GM19025 (cell line): ENCODE results near the gene BLOC1S4.

ENCODE experiments used
- ATAC-seq: cut with Tn5 transposase; IDR thresholded peaks from one replicate; pipeline ENCODE4 v1.9.1; 2021; ENCODE audit warnings: mild to moderate bottlenecking, low read depth, moderate library complexity; ENCODE audit not compliant: unreplicated experiment

The BLOC1S4 gene

DNA sequence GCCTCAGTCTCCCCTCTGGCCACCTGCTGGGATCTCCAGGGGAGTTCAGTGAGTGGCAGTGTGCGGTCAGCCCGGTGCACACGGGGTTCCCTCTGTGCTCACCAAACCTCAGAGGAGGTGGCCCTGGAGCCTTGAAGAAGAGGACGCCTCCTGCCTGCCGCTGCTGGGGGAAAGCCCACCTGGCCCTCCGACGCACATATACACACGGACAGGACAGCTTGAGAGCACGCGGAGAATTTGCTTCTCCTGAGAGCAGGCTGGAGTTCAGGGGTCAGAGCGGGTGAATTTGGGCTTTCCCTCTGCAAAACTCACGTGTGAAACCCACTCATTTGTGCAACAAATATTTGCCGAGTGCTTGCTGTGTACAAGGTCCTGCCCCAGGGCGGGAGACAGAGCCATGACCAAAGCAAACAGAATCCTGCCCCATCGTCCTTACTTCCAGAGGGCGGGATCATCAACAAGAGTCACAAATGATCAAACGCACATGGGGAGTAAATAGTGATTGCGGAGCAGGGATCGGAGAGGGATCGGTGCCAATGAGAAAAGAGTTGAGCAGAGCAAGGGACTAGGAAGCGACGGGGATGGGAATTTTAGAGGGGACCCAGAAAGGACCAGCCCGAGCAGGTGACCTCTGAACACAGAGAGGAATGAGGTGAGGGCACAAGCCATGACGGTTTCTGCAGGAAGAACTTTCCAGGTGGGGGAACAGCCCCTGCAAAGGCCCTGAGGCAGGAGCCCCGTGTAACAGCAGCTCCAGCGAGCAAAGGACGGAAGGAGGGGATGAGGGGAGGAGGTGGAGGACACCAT, 17.6 kb downstream of the BLOC1S4 start:
- ATAC-seq = no peak

GRCh38 chr4:6734165-6734786, 18.3 kb downstream of the BLOC1S4 start:
- ATAC-seq = no peak

DNA sequence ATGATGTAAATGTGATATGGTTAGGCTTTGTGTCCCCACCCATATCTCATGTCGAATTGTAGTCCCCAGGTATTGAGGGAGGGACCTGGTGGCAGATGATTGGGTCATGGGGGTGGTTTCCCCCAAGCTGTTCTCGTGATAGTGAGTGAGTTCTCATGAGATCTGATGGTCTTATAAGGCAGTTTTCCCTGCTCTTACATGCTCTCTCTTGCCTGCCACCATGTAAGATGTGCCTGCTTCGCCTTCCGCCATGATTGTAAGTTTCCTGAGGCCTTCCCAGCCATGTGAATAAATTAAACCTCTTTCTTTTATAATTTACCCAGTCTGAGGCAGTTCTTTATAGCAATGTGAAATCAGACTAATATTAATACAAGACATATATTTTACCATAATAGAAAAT, 23.9 kb downstream of the BLOC1S4 start:
- no peak for ATAC-seq

- no peak for ATAC-seq
Observed at GRCh38 chr4:6740347-6740746, 24.4 kb downstream of the BLOC1S4 start.

DNA sequence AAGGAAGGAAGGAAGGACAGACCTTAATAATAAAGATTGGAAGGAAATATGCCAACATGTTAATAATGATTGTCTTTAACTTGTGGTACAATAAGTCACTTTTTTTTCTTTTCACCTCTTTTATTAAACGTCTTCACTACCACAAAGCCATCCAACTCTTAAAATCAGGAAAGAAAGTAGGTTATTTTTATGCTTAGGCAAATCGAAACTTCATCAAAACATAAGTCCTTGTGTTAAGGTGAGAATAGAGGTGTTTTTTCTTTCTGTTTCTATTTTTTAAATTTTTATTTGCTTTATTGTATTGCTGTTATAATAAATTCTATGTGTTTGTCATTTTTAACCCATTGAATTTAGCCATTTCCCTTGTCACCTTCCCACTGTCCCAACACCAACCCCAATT, 26.5 kb downstream of the BLOC1S4 start:
- no peak for ATAC-seq

DNA sequence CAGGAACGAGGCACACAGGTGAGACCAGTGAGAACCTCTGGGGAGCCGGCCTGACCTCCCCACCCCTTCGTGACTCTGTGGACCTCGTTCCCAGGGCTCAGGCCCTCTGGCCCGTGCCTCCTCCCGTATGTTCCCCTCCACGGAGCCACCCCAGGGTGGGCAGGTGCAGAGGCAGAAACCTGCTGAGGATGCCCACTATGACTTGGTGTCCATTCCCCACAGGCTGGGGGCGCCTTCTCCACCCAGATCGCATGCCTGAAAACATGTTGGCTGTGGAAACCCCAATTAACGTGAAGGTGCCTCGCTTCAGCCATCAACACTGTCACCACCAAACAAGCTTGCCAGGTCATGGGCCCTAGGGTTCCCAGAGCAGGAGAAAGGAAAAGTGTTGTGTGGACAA, 27.0 kb downstream of the BLOC1S4 start:
- no peak for ATAC-seq

GRCh38 chr4:6746721-6747293, 30.8 kb downstream of the BLOC1S4 start:
- no peak for ATAC-seq

GRCh38 chr4:6747294-6748051, 31.5 kb downstream of the BLOC1S4 start:
- no peak for ATAC-seq

DNA sequence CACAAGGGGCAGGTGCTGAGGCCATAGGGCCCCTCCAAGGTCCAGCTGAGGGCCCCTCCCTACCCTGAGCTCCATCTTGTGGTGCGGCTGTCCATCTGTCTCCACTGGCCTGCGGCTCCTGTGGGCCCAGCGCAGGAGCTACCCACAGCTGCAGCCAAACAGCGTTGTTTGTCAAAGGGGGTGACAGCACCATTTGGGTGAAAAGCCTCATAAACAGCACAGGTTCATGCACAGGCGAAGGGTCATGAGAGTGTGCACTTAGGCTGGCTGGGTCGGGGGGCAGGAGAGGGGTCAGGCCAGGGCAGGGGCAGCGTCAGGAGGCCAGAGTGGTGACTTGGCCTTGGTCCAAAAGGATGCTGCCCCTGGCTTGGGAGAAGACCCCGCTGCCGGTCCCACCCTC, 32.3 kb downstream of the BLOC1S4 start:
- ATAC-seq = no peak

GRCh38 chr4:6749340-6750171, 33.6 kb downstream of the BLOC1S4 start:
- no peak for ATAC-seq

DNA sequence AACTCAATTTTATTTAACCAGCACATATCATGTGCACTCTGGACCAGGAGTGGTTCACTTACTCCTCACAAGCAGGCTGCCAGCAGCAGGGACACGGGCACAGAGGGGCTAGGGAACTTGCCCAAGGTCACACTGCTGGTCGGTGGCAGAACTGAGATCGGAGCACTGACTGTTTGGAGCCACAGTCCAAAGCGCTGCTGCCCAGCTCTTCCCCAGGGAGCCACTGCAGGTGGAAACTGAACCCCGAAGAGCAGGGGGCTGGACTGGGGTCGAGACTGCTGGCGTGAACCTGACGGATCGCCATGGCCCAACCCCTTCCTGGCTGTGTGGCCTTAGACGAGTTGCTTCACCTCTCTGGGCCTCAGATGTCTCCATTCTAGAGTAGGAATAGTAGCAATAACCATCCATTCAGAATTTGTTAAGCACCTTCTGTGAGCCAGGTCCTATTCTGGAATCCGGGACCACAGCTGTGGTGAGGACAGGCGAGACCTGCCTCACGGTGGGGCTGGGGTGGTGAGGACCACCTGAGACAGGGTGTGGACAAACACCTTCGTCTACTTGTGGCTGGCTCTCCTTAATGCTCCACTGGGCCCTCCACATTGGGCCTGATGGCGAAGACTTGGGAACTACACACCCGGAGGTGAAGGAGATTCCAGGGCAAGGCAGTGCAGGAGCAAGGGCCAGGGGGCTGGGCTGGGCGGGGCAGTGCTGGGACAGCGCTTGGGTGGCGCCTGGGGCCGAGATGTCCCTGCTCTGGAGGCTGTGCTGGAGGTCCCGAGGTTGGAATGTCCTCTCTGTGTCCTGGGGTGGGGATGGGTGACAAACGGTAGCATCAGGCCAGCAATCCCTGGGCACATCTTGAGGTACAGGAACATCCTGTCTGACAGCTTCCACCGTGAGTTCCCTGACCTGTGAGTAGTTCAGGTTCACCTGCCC, 34.6 kb downstream of the BLOC1S4 start:
- ATAC-seq = no peak

DNA sequence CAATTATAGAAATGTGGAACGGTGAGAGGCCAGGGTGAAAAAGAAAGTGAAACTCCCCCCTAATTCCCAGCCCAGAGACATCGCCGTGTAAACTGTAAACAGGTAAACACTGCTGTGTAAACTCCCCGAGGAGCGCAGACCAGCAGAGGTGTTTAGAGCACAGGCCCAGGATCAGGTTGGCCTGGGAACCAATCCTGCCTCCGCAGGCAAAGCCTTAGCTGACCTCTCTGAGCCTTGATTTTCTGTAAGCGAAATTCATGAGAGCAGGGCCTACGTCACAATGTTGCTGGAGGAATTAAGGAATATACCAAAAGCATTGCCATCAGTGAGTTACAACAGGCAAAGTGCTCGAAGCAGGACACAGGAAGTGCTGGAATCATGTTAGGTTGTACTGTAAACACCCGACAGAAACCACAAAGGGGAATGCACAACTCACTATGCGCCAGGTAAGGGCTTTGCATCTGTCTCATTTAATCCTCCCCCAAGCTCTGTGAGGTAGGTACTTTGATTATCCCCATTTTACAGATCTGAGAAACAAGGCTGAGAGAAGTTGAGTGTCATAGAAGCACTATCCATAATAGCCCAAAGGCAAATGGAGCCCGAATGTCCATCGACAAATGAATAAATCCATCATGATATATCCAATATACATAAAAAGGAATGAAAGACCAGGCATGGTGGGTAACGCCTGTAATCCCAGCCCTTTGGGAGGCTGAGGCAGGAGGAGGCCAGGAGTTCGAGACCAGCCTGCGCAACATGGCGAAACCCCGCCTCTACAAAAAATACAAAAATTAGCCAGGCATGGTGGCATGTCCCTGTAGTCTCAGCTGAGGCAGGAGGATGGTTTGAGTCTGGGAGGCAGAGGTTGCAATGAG, 35.9 kb downstream of the BLOC1S4 start:
- ATAC-seq = no peak

DNA sequence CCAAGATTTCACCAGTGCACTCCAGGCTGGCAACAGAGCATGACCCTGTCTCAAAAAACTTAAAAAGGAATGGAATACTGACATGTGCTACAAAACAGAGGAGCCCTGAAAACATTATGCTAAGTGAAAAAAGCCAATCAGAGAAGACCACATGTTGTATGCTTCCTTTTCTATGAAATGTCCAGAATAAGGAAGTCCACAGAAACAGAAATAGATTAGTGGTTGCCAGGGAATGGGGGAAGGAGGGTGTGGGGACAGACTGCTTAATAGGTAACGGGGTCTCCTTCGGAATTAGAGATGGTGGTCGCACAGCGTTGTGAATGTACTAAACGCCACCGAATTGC, 36.5 kb downstream of the BLOC1S4 start:
- ATAC-seq = no peak

DNA sequence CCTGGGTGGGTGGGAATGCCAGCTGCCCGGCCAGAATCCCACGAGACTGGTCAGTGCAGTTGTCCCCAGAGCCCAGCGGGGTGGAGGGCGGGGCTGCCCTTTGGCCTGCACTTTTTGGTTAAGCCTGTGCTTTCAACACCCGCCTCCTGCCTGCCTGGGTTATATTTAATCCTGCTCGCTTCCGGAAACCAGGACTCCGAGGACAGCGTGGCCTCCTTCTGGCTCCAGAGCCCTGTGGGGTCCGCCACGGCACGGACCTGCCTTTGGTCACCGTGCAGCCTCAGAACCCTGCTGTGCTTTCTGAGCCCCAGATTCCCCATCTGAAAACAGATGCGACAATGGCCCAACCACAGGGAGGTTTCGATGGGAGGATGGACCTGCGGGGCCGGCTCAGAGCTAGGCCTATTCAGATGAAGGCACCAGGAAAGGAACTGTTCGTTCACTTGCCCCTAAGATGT, 37.2 kb downstream of the BLOC1S4 start:
- ATAC-seq = no peak

- no peak for ATAC-seq
Observed at GRCh38 chr4:6753891-6754290, 37.9 kb downstream of the BLOC1S4 start.

GRCh38 chr4:6754481-6755087, 38.6 kb downstream of the BLOC1S4 start:
- no peak for ATAC-seq

- ATAC-seq = no peak
Observed at GRCh38 chr4:6755088-6755753, 39.2 kb downstream of the BLOC1S4 start.
